ENCODE data around the gene CRBN.
A peak's percentile ranks its signal among the peaks of the same experiment; 100 is the strongest.

CRBN gene

GRCh38 chr3:3126477-3127431 is 52.7 kb downstream of the CRBN start, which contains the start of gene TRNT1:
TSS of gene TRNT1 (plus strand) at chr3:3126940. CDS start at chr3:3129041, 2,101 bp downstream.
- DNase-seq (ENCODE audit: low read depth, low spot score), result peak; percentile 95
- H3K4me3 ChIP-seq (ENCODE audit: low read depth, low read length), result peak within 1 kb of the TSS; percentile 89
- in situ Hi-C loops (cut with HindIII; ENCODE audit: low sequenced_read_pairs), result no loop called here
- TF ChIP-seq CTCF (IDR thresholded peaks at IDR 0.05; ENCODE audit: low read depth, low read length), result no peak

- TF ChIP-seq CTCF (IDR thresholded peaks at IDR 0.05; ENCODE audit: low read depth, low read length), result no peak
- in situ Hi-C loops (cut with HindIII; ENCODE audit: low sequenced_read_pairs), result no loop called here
- H3K4me3 ChIP-seq (ENCODE audit: low read depth, low read length), result peak overlapping the region; percentile 89
- DNase-seq (ENCODE audit: low read depth, low spot score), result no peak
Measured at GRCh38 chr3:3125977-3126376, 53.5 kb downstream of the CRBN start.

GRCh38 chr3:3119393-3119851 is 60.1 kb downstream of the CRBN start:
- H3K4me3 ChIP-seq (ENCODE audit: low read depth, low read length), result no peak overlapping the region
- no peak for DNase-seq (ENCODE audit: low read depth, low spot score)
- in situ Hi-C loops (cut with HindIII; ENCODE audit: low sequenced_read_pairs), result no loop called here
- no peak for TF ChIP-seq CTCF (IDR thresholded peaks at IDR 0.05; ENCODE audit: low read depth, low read length)

- no peak overlapping the region for H3K4me3 ChIP-seq (ENCODE audit: low read depth, low read length)
- no peak for TF ChIP-seq CTCF (IDR thresholded peaks at IDR 0.05; ENCODE audit: low read depth, low read length)
- DNase-seq (ENCODE audit: low read depth, low spot score), result no peak
- in situ Hi-C loops (cut with HindIII; ENCODE audit: low sequenced_read_pairs), result no loop called here
Measured at GRCh38 chr3:3117651-3118050, 61.8 kb downstream of the CRBN start.

GRCh38 chr3:3113042-3113709 is 66.3 kb downstream of the CRBN start:
- in situ Hi-C loops (cut with HindIII; ENCODE audit: low sequenced_read_pairs), result no loop called here
- no peak for DNase-seq (ENCODE audit: low read depth, low spot score)
- no peak overlapping the region for H3K4me3 ChIP-seq (ENCODE audit: low read depth, low read length)
- no peak for TF ChIP-seq CTCF (IDR thresholded peaks at IDR 0.05; ENCODE audit: low read depth, low read length)

- H3K4me3 ChIP-seq (ENCODE audit: low read depth, low read length), result no peak overlapping the region
- TF ChIP-seq CTCF (IDR thresholded peaks at IDR 0.05; ENCODE audit: low read depth, low read length), result no peak
- DNase-seq (ENCODE audit: low read depth, low spot score), result no peak
- in situ Hi-C loops (cut with HindIII; ENCODE audit: low sequenced_read_pairs), result no loop called here
Measured at GRCh38 chr3:3110749-3111361, 68.6 kb downstream of the CRBN start.

Measured in astrocyte of the spinal cord (primary cell).